HG03095 (cell line): ENCODE results near the gene ARMH1.

Source experiments
- ATAC-seq: cut with Tn5 transposase; IDR thresholded peaks from one replicate; pipeline ENCODE4 v1.9.1; 2021; ENCODE audit warnings: moderate library complexity; ENCODE audit not compliant: unreplicated experiment

Gene ARMH1

DNA sequence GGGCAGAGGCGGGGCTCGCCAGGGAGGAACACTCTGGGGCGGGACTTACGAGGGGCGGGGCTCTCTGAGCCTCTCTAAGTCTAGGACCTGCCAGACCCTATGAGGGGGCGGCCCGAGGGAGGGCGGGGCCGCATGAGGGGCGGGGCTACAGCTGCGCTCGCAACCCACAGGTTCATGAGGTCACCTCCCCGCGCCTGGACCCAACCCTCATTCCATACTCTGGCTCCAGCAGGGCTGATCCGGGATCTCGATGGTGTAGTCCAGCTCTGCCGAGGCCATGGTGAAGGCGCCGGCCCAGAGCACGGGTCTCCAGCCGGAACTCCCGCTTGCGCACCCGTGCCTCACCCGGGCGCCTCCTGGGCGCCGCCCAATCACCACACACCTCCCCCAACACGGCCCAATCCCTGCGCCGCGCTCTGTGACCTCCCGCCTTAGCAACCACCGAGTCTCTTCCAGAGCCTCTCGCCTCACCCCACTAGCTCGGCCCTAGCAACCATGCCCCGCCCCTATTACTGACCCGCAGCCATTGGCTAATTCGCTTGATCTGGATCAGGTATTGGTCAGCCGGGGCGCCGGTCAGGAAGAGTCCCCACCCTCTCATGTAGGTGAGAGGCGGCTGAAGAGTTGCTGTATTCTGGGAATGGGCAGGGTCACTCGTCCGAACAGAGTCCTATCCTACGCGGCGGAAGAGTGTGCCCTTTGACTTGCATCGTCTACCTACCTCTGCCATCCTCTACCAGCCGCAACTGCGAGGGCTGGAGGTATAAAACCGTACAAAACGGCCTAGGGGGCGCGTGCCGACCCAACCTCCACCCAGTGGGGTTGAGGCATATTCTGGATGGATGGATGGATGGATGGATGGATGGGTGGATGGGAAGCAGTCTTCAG is at the start of gene ARMH1, which contains the start of gene TMEM53:
Gene ARMH1 (plus strand): TSS at position 602 of the 888 bp plus-strand sequence. CDS start 14,984 bp downstream, outside the sequence.
Gene TMEM53 (minus strand): TSS at position 369 of the 888 bp plus-strand sequence. CDS start 90 bp downstream, at position 279.
- peak; percentile 86 for ATAC-seq

DNA sequence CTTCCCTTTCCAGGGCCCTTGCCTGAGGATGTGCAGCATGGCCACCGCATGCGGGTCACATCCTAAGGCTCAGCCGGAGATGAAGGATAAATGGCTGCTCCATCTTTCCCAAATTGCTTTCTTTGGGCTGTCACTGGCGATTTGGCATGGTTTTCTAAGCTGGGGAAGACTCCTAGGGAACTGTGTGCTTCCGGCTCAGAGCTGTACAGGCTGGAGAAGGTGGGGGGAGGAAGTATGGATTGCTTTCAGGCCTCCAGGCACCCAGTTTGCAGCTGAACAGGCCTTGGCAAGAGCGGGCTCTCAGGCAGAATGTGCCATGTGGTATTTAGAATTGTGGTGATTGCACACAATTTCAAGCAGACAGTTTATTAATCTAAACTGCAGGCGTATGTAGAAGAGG is 49.2 kb upstream of the ARMH1 start:
- no peak for ATAC-seq

DNA sequence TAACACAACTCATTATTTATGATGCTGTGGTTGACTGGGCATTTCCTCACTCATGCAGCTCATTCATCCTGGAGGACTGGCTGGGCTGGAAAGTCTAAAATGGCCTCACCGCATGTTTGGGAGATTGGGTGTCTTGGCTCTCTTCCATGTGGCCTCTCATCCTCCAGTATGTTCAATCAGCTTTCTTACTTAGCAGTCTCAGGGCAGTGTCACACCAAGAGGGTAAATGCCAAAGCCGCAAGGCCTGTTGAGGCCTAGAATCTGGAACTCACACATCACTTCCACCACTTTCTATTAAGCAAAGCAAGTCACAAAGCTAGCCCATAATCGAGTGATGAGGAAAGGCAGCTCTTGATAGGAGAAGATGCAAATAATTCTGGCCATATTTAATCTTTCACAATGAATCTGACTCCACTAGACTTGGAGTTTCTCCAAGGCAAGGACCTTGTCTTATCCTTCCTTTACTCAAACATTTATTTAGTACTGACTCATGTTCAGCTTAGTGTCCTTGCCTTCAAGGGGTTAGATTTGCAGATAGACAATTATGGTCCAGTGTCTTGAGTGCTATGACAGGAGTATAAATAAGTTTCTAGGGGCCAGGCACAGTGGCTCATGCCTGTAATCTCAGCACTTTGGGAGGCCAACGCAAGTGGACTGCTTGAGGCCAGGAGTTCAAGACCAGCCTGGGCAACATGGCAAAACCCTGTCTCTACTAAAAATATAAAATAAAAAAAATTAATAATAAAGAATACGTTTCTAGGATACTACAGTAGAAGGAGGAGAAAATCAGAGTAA is 45.4 kb upstream of the ARMH1 start:
- no peak for ATAC-seq

DNA sequence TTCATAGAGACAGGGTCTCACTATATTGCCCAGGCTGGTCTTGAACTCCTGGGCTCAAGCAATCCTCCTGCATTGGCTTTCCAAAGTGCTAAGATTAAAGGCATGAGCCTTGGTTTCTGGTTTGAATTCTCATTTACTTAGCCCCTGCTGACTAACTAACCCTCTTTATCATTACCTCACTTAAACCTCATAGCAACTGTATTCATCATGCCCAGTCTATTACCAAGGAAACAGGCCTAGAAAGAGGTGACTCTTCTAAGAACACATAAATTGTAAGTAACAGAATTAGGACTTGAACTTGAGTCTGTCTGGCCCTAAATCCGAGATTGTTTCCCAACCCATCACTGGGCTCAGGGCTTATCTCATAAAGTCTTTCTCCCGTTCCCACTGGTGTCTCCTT is 44.4 kb upstream of the ARMH1 start:
- no peak for ATAC-seq

DNA sequence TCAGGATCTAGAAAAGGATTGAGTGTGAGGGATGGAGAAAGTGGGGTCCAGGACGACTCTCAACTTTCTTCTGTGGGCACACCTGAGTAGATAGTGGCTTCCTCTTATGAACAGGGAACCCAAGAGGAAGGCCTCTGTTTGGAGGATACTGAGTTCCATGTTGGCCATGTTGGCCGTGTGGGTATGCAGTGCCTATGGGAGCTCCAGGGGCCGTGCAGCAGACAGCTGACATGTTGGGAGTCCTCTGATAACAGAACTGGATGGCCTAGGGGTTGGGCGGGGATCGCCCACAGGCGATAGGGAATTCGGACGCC is 43.2 kb upstream of the ARMH1 start:
- ATAC-seq = no peak

DNA sequence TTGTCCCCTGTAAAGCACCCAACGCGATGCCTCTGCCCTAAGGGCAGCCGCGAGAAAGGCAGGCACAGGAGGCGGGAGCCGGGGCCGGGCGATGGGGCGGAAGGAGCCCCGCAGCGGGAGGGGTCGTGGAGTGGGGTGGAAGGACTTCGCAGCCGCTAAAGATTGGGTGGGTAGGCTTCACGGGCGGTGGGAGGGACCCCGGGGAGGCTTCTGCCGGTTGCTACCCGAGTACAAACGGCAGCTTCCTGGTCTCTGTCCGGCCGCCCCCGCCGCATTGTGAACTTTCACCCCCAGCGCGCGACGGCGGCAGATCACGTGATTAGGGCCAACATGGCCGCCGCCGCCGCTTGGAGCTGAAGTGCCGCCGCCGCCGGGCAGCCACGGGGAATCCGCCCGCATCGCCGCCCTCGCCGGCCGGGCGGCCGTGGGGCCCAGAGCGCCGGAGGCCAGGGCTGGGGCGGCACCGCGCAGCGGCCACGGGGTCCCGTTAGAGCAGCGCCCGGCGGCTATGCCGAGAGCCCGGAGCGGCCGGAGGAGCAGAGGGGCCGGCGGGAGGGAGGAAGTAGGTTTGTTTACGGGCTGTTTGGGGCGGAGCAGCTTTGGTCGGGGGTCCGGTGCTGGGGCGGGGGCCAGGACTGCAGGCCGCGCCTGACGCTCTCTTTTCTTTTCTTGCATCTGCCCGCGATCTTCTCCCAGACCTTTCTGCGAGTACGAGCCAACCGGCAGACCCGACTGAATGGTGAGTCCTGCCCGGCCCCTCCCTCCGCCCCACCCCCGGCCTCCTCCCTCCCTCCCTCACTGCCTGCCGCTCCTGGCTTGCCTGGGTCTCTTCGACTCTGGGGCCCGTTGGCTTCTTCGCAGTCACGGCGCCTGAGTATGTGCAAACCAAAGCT is 42.6 kb upstream of the ARMH1 start:
- peak; percentile 66 for ATAC-seq

DNA sequence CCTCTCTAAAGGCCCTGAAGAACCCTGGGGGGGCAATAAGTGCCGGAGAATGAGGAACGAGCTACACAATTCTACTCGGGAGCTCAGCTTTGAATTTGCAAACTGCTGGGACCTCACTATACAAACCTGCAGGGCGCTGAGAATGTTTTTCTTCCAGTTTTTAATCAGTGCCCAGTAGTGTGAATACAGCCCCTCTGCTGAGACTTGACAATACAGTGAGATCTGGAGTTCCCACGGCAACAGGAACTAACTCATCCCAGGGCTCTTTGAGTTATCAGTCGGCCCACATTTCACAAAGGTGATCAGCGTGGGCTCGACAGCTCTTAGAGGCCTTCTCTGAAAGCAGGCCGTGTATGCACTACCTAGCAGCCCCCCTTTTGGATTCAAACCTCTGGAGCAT is 41.9 kb upstream of the ARMH1 start:
- ATAC-seq = no peak

DNA sequence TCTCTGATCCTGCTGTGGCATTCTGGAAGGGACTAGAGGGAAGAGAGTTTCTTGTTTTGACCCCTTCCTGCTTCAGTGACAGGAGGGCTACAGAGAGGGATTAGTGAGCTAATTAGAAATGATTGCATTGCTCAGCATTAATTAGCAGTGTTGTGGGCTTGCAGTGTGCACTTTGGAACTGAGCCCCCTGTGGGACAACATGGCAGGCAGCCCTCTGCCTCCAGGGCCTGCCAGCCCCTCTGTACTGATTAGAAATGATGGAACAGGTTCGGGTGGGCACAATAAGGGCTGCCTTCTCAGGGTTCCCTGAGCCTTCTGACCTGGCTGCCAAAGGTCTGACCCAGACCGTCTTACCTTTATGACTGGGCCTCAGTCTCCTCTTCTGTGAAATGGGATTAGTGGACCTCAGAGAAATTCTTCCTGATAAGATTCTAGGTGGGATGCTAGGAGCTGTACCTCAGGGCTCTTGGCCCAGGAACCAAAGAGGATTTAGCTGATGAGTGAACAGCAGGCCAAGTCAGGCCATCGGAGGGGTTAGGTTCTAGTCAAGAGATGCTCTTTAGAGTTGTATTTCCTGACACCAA is 39.8 kb upstream of the ARMH1 start:
- no peak for ATAC-seq

DNA sequence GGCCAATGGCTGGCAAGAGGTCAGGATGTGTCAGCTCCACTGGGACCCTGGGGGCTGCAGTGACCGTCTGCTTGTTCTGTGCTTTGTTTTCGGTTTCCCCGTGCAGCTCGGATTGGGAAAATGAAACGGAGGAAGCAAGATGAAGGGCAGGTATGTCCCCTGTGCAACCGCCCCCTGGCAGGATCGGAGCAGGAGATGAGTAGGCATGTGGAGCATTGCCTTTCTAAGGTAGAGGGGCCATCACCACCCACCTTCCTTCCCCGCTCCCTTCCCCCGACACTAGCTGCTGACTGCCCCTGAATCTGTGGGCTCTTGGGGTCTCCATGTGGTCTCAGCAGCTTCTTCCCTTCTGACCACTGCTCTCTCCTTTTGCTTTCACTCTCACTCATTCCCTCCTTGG is 39.1 kb upstream of the ARMH1 start:
- no peak for ATAC-seq

DNA sequence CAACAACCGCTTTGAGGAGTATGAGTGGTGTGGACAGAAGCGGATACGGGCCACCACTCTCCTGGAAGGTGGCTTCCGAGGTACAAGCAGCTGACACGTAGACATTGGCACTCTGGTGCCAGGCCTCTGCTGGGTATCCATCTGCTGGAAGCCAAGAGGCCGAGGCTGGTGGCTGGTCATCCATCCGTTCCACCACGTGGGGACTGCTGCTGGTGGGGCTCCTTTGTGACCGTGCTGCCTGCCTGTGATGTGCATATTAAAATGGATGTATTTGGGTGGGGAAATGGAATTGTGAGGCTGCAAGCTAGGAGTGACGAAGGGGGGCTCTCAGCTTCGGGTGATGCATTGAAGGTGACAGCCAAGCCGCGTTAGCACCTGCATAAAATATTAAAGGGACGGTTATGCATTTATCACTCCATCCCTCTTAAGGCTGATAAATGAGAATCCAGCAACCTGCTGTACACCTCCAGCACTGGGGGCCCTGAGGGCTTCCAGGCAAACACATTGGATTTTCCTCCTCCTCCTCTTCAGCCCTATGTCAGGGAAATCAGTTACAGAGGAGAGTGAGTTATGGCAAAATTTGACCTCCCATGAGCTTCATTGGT is 38.3 kb upstream of the ARMH1 start:
- ATAC-seq = no peak

DNA sequence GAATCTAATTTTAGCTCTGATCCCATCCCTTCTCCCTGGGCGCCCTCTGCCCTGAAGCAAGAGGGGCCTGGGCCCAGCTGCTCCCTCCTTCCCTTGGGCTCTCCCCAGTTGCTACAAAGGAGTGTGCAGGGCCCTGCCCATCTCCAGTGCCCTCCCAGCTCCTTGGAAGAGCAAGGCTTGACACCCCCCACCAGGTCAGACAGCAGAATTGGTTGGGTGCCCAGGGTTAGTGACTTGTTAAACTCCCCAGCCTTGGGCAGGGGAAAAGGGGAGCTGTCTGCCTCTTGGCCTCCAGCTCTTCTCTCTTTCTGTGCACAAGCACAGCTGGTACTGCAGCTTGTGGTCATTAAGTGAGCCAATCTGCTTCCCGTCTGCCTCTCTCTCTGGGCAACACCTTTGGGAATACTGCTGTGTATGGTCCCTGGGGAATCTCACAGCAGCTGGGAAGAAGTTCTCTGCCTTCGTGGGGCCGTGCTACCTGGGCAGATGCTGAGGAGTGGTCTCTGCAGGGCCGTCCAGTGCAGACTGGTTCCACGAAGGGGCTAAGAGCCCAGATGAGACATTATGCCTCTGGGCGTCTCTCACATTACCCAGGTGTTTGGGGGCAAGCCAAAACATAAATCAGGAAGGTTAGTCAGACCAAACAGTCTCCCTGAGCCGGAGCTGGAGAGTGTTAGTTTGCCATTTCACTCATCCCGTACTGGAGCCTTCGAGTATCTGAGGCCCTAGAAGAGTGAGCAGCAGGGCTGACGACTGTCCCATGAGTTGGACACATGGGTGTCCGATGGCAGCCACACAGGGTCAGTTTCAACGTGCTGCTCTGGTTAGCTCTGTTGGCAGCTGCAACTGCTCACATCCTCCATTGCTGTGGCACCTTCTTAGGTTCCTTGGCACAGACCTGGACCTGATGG is 37.6 kb upstream of the ARMH1 start:
- no peak for ATAC-seq

DNA sequence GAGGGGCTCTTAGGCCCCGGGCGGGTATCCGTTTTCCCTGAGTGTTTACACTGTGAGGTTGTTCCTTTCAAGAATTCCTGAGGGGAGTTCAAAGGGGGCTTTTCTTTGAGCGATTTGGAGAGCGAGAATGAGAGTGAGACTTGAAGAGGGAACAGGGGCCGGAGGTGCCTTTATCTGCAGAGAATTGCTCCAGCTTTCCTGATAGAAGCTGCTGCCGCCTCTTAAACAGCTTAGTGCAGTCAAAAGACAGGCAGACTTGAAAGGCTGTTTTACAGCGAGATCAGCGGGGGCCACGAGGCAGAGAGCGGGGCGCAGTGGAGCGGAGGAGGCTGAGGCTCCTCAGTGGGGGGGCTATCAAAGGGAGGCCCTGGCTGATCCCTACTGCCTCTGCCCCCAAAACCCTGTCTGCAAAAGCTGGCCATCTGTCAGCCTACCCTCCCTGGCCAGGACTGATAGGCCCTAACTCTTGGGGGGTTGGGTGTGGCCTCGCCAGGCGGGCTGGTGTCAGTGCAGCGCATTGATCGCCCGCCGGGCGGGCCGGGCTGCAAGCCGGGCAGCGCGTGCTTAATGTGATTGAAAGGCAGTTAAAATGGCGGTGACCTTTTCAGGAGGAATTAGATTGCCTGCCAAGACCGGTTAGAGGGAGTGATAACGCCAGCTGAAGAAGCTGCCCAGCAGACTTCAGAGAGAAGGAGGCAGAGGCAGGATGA is 36.7 kb upstream of the ARMH1 start:
- ATAC-seq = no peak

DNA sequence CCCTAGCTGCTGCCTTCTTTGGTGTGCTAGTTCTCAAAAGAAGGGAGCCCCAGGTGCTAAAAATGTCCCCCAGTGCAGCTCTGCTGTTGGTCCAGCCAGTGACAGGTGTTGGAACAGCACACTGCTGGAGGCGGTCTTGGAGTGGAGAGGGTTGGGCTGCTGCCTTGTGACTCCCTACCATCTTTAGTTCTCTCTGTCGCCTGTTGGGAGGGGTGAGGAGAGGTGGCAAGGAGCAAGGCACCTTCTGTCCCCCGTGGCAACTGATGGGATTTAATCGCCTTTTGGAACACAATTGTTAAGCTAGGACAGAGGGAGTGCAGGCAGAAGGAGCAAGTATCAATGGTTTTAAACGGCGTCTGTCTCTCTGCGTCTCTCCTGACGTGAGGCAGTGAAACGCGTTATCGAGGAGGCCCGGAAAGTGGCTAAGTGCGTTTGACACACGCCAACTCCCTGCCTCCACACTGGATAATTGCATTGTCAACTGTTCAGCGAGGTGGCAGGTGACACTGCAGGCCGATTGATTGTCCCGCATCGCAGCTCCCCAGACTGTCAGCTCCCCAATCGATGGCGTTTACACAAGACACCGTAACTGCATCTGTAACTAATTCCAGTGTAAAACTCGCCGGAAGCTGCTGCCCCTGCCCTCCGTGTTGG is 34.2 kb upstream of the ARMH1 start:
- ATAC-seq = no peak

DNA sequence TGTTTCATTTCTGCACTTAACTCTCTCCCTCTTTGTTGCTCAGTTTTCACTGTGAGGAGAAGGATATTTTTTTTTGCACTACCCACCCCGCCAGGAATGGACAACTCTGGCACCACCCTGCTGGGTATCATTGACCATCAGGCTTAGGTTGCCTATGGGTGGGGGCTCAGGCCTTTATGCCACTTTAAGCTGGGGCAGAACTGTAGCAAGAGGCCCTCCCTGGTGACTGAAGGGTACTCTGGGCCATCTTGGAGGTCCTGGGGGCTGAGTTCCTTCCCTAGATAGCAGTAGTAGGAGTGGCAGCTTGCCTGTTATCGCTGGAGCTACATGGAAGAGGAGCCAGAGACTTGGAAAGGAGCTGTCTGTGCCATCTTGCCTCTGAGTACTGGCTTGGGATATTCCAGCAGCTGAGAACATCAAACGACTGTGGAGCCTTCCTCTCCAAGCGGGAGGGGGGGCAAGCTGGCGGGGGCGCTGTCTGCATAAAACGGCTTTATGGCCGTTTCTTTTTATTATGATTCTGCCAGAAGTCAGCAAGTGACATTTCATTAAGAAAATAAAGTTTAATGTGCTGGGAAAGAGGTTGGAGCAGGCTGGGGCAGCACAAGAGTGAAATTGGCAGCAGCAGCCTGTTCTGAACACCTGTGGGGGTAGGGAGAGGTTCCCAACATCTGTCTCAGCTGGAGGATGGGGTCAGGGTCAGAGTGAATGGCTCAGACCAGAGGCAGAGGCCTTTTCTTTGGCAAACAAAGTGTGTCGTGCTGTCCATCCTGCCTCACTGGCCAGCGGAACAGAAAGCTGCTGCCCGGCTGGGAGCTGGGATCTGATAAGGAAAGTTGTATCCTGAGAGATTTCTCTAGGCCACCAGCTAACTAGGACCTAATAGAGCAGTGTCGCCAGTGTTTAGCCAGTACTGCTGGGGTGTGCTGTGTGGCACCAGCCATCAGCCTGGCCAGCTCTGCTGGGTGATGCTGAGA is 33.1 kb upstream of the ARMH1 start:
- no peak for ATAC-seq

DNA sequence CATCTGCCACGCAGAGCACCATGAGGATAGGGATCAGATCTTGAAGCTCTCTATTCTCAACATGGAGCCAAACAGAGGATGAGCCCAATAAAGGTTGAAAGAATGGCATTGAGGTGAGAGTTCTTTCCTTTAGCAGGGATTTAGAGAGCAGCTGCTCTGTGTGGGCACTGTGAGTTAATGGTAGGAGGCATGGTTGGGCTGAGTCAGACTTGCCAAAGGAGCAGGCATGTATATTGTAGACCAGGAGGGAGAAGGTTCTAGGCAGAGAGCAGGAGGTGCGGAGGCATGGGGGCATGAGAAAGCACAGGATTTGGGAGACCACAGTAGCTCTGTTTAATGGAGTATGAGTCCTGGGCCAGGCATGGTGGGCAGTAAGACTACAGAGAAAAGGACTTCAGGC is 32.3 kb upstream of the ARMH1 start:
- ATAC-seq = no peak

DNA sequence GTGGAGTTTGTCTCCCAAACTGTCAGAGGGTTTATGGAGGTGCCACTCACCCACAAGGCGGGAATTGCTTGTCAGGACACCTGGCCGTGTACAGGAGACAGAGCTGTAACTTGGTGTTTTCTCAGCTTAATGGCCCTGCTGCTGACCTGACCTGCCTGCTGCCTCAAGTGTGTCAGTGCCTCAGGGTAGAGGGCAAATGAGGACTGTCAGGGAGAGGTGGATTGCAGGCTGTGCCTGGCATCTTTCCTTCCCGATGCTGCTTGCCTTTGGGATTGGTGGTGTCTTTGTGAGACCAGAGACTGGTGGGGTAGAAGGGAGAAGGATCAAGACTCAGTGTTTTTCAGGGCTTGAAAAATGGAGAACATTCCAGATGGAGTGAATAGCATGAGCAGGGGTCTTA is 31.6 kb upstream of the ARMH1 start:
- ATAC-seq = no peak

DNA sequence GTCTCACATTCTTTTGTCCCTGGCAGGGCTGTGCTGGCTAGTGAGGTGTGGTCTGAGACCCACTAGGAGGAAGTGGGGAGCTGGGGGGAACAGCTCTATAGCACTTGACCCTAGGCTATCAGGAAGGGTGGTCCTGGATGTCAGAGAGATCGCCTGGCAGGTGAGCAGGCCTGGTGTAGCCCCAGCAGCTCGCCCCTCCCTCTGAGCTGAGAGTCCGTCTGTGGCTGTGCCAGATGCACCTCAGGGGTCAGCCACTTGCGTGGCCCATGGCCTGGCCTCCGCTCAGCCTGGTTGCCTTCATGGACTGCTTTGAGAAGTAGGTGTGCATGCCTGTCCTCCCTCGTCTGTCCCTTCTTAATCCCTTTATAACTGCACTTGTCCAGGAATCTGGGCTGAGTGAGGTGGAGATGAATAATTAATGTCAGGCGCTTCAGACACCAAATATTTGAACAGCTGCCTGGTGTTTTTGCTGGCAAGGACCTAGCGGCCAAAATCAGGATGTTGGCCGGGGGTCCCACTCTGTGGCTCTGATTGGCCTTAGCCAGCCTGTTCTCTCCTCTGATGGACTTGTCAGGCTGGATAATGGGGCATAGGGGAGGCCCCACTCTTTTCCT is 30.7 kb upstream of the ARMH1 start:
- no peak for ATAC-seq
